MCF 10A (cell line): ENCODE results near the gene GGTLC1. TPM values are rescaled to one million over a fixed set of nuclear protein-coding genes. Genes with fewer than 3 reads are reported as not detected.
A peak's percentile ranks its signal among the peaks of the same experiment; 100 is the strongest.

ENCODE experiments used
- BruUV-seq: library from RNA; stranded (reverse); fragments of 400-500 nt; replicated peaks from 2 replicates; lab custom pipeline; 2021; lab: Mats Ljungman, UMichigan
- CTCF ChIA-PET: fragments of 300-600 bp; sonication (Branson Sonifier 250); formaldehyde crosslinking; extraction: SDS; loops from one replicate; lab custom pipeline; 2021; ENCODE audit warnings: antibody characterized with exemption, inconsistent platforms; lab: Yijun Ruan, JAX
- POLR2A ChIA-PET: fragments of 300-600, 350-650 bp; sonication (Branson Sonifier 250); formaldehyde crosslinking; extraction: SDS; loops from one replicate; lab custom pipeline; 2020; ENCODE audit warnings: antibody characterized with exemption, inconsistent platforms; lab: Yijun Ruan, JAX
- DNase-seq: peaks from one replicate; pipeline ENCODE4 v3.0.0-alpha.2; 2018; ENCODE audit not compliant: unreplicated experiment
- H3K27ac Mint-ChIP-seq: one replicate; pipeline ENCODE4 v1.8.0; 2022; ENCODE audit warnings: mild to moderate bottlenecking, low read depth, mixed read lengths; ENCODE audit not compliant: unreplicated experiment
- H3K27me3 Mint-ChIP-seq: one replicate; pipeline ENCODE4 v1.8.0; 2022; ENCODE audit warnings: mixed read lengths; ENCODE audit not compliant: insufficient read depth, unreplicated experiment
- H3K36me3 Mint-ChIP-seq: one replicate; pipeline ENCODE4 v1.8.0; 2022; ENCODE audit warnings: mild to moderate bottlenecking, moderate library complexity, mixed read lengths; ENCODE audit not compliant: insufficient read depth, unreplicated experiment
- H3K4me1 Mint-ChIP-seq: one replicate; pipeline ENCODE4 v1.8.0; 2022; ENCODE audit warnings: mixed read lengths; ENCODE audit not compliant: insufficient read depth, unreplicated experiment
- H3K4me3 Mint-ChIP-seq: one replicate; pipeline ENCODE4 v1.8.0; 2022; ENCODE audit warnings: mild to moderate bottlenecking, moderate library complexity, mixed read lengths; ENCODE audit not compliant: unreplicated experiment
- H3K9me3 Mint-ChIP-seq: one replicate; pipeline ENCODE4 v1.8.0; 2022; ENCODE audit warnings: mixed read lengths; ENCODE audit not compliant: unreplicated experiment
- CTCF ChIP-seq: fragments of 200-600 bp; IDR thresholded peaks from one replicate; pipeline ENCODE4 v1.8.0; 2022; ENCODE audit warnings: antibody characterized with exemption, mild to moderate bottlenecking; ENCODE audit not compliant: unreplicated experiment
- intact Hi-C: fragments of 100-400 bp; cut with micrococcal nuclease; formaldehyde crosslinking; loops from 2 replicates; pipeline ENCODE4 v1.14.1; 2022
- total RNA-seq: library from RNA; stranded (reverse); gene quantifications from 2 replicates; pipeline ENCODE4 v1.2.3, GENCODE V29; 2022

The GGTLC1 gene
- total RNA-seq, 1 experiment from 2014 or later, result not detected

GRCh38 chr20:23938118-23938438 is 50.5 kb downstream of the GGTLC1 start:
- no peak for DNase-seq
- CTCF ChIA-PET, result interaction anchor here (0.5 to 2.3 kb wide), 22 partner anchors 11 to 1313 kb away, joined by 3 to 15 read pairs (median 4); no protein-coding TSS in a partner anchor
- intact Hi-C loops, result no loop called here
- H3K4me1 Mint-ChIP-seq, result no peaks in the 10 kb centered on the region
- no peaks in the 10 kb centered on the region for H3K27me3 Mint-ChIP-seq
- no peak overlapping the region for H3K4me3 Mint-ChIP-seq
- POLR2A ChIA-PET, result no interaction called here
- no peak for TF ChIP-seq CTCF
- H3K27ac Mint-ChIP-seq, result no peak overlapping the region
- no TSS peak for BruUV-seq
- no peaks in the 10 kb centered on the region for H3K36me3 Mint-ChIP-seq
- peaks cover 14% of the 10 kb centered on the region for H3K9me3 Mint-ChIP-seq

DNA sequence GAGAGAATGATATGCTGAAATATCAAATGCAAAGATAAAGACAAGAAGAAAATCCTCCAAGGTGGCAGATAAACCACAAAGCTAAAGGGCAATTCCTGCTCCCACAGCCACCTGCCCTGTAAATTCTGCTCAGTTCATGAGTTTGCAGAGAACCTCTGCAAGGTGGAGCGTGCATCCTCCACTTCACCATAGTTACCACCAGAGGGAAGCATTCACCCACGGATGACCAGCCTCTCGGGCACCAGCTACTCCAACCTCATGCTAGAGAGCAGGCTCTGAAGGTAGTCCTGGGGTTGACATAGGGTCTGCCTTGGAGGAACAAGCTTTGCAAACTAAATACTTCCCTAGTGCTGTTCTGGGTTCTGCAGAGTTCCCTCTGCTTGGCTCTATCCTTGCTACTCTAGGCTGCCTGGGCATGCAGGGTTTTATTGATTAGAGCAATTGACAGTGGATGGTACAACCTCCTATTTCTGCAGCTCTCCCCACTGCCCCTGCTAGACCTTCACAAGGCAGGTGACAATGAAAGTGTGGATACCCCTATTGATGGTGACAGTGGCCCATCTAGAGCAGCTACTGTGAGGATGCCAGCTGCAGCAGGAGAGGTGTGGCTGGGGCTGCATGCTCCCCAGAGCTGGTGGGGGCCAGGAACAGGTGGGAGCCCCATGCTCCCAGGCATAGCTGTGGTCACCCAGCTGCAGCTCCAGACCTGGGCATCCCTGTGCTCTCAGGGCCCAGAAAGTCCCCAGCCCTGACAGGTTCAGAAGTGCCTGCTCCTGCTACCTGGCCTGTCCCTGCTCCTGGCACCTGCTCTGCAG is 51.1 kb downstream of the GGTLC1 start:
- DNase-seq, result peak; percentile 14
- Mint-ChIP-seq H3K4me1 (no peaks in the 10 kb centered on the region), H3K4me3 (no peak overlapping the region), H3K27me3 (no peaks in the 10 kb centered on the region), H3K27ac (no peak overlapping the region), H3K9me3 (peaks cover 14% of the 10 kb centered on the region), H3K36me3 (no peaks in the 10 kb centered on the region)
- no TSS peak for BruUV-seq
- intact Hi-C loops, result no loop called here
- TF ChIP-seq CTCF, result peak; percentile 25
- ChIA-PET CTCF (interaction anchor here (0.5 to 2.3 kb wide), 27 partner anchors 12 to 1654 kb away, joined by 3 to 15 read pairs (median 3); partner anchors contain the start of gene CST5), POLR2A (no interaction called here)

Other genes starting within 250 kb of the GGTLC1 start
- gene CST1, start 237.8 kb downstream of the GGTLC1 start, total RNA-seq, result not detected in 2 replicates
- gene CST2, start 162.1 kb downstream of the GGTLC1 start, total RNA-seq, result not detected in 2 replicates
- gene CST5, start 109.0 kb downstream of the GGTLC1 start, total RNA-seq, result not detected in 2 replicates